Pons (tissue), 1 donor: ENCODE measurements around the gene CHRNB1.

Source experiments
- DNase-seq: peaks from one replicate; pipeline ENCODE4 v3.0.0-alpha.2; 2016; ENCODE audit warnings: low spot score

Gene CHRNB1

GRCh38 chr17:7415784-7416183 lies 29.1 kb upstream of the CHRNB1 start:
- no peak for DNase-seq

DNA sequence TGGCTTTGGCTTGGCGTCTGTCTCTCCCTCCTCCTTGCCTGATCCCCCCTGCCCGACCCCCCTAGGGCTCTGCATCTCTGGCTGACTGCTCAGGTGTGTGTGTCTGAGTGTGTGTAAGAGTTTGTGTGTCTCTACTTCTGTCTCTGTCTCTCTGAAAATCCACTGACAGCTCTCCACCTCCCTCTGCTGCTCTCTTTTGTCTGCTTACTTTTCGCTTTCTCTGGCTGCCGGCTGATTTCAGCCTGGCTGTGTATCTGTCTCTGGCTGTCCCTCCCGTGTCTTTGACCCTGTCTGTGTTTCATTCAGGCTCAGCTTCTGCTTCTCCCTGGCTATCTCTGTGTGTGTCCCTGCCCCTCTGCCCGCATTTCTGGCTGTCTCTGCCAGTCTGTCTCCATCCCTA lies 28.5 kb upstream of the CHRNB1 start:
- DNase-seq = no peak

GRCh38 chr17:7417056-7417655 lies 27.7 kb upstream of the CHRNB1 start:
- DNase-seq = no peak

DNA sequence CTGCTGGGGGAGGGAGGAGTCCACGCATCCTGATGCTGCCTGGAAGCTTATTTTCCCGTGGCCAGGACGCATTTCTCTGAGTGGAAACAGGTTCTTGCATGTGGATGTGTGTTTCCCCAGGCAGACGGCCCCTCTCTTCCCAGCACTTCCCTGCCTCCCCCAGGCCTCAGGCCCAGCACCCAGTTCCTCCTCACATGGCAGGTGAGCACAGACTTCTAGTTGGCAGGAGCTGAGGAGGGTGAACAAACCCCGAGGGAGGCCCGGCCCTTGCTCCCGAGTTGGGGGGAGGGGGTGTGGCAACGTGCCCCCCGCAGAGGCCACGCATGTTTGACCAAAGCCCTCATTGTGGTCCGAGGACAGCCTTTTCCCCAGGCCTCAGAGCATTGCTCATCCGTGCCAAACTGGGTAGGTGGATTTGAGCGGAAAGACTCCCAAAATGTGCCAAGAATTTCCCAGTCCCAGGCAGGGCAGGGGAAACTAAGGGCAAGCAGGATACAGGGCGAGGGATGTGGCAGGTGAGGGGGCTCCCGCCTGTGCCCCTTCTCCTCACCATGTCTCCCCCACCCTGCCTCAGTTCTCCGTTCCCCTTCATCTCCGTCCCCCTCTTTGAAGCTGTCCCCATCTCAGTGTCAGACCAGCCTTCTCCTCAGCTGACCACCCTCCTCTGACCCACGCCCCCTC lies 26.2 kb upstream of the CHRNB1 start:
- no peak for DNase-seq

DNA sequence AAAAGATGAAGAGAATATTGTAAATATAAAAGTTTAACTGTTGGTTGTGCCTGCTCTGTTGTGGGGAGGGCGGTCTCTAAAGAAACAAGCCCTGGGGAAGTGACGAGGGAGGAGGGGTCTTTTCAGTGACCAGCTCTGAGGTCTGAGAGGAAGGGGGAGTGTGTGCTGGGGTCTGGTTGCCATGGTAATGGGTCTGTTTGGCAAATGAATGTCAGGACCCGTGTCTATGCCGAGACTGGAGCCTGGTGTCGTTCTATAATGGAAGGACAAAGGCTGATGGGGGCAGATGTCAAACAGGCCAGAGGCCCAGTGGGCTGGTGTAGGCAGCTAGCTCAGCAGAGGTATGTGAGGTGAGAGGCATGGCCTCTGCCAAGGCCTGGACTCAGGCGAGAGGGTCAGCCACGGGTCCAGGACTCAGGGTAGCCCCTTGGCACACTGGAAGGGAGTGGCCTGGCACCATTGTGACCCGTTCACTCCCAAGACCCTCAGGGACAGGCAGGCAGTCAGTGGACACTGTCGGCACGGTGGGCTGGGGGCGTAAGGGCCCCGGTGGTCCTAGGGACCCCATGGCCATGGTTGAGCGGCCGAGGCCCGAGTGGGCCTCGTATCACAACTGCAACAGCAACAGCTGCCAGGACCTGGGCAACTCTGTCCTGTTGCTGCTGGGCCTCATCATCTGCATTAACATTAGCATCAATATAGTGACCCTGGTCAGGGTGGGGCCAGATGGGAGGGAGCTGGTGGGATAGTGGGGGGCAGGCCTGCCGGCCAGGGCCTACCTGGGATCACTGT lies 24.8 kb upstream of the CHRNB1 start, which contains the start of gene SPEM1:
SPEM1 (plus strand) TSS at position 506 of the 792 bp plus-strand sequence; CDS start at position 567, 61 bp downstream.
- no peak for DNase-seq

GRCh38 chr17:7421186-7421585 lies 23.7 kb upstream of the CHRNB1 start:
- DNase-seq = no peak

DNA sequence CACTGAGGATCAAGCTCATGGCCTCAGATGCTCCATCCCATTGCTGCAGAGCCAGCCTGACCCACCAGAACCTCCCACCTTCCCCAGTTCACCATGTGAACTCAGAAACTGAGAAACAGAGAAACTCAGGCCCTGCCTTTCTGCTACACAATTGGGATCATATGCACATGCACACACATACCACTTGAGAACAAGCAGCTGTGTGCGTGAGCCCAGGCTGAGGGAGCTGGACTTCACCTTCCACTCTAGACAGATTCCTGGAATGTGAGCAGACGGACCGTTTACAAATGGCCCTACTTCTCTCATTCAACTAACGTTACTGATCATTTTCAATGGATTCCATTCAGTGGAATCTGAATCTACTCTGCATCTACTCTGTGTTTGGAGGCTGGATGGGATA lies 21.2 kb upstream of the CHRNB1 start:
- DNase-seq = no peak

DNA sequence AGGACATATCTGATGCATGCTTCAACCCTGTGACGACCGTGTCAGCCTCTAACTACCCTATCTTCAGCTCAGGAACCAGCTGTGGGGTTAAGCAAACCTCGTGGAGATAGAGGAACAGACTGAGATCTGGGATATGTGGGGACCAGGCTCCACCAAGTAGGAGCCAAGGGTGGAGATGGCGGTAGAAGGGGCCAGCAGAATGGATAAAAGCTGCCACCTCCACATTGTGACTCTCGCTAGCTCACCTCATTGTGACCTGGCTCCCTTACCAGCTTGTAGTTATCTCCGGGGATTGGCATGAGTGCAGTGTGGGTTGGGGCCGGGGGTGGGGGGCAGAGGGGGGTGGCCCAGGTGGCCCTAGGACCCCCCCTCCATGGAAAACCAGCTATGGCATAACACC lies 19.5 kb upstream of the CHRNB1 start, which contains the start of gene SPEM2:
SPEM2 (plus strand) TSS at position 301 of the 400 bp plus-strand sequence; CDS start at position 374, 73 bp downstream.
- no peak for DNase-seq

- no peak for DNase-seq
Observed at GRCh38 chr17:7425756-7426155, 19.1 kb upstream of the CHRNB1 start.

DNA sequence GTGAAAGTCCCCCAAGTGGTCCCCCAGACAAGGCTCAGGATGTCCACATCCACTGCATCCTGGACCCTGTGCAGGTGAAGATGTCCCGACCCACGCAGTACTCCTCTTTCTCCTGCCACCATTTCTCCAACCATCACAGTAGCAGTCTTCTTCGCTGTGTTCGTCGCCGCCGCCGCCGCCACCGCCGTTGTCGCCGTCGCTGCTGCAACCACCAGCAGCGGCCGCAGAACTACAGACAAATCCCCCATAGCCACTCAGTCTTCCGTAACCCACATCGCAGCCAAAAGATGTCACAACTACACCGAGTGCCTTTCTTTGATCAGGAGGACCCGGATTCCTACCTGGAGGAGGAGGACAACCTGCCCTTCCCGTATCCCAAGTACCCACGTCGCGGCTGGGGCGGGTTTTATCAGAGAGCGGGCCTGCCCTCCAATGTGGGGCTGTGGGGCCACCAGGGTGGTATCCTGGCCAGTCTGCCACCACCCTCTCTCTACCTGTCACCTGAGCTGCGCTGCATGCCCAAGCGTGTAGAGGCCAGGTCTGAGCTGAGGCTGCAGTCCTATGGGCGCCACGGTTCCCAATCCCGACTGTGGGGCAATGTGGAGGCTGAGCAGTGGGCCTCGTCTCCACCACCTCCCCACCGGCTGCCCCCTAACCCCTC lies 18.5 kb upstream of the CHRNB1 start:
- no peak for DNase-seq

DNA sequence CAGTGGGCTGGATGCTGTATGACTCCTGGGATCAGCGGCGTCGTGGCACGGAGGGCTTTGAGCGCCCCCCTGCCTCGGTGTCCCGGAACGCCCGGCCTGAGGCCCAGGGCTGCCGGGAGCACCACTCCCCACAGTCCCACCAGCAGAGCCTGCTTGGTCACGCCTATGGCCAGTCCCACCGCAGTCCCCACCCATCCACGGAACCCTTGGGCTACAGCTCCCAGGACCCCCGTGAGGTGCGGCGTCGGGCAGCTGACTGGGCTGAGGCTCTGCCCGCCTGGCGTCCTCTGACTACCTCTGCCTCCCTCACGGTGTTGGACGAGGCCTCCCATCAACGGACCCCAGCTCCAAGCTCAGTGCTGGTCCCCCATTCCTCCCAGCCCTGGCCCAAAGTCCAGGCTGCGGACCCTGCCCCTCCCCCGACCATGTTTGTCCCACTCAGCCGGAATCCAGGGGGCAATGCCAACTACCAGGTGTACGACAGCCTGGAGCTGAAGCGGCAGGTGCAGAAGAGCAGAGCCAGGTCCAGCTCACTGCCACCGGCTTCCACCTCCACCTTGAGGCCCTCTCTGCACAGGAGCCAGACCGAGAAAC lies 17.9 kb upstream of the CHRNB1 start:
- no peak for DNase-seq

- DNase-seq = no peak
Observed at GRCh38 chr17:7427549-7427948, 17.3 kb upstream of the CHRNB1 start.

DNA sequence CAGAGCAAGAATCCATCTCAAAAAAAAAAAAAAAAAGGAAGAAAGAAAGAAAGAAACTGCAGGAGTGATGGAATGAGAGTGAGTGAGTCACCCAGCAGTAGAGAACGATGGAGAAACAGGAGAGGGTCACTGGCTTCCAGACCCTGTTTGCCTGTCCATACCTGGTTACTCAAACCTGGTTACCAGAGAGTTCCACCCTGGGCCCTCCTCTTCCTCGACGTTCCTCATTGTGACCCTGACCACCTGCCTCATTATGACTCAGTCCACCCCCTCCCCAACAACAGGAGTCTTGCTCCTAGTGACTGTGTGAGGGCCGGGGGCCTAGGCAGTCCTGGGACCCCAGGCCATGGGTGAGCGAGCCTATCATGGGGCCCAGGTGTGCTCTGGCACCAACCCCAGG lies 16.3 kb upstream of the CHRNB1 start, which contains the start of gene SPEM3:
SPEM3 (plus strand) TSS at position 301 of the 400 bp plus-strand sequence; CDS start at position 347, 46 bp downstream.
- DNase-seq = no peak

- no peak for DNase-seq
Observed at GRCh38 chr17:7429722-7430121, 15.1 kb upstream of the CHRNB1 start.

GRCh38 chr17:7431231-7431630 lies 13.6 kb upstream of the CHRNB1 start:
- no peak for DNase-seq

DNA sequence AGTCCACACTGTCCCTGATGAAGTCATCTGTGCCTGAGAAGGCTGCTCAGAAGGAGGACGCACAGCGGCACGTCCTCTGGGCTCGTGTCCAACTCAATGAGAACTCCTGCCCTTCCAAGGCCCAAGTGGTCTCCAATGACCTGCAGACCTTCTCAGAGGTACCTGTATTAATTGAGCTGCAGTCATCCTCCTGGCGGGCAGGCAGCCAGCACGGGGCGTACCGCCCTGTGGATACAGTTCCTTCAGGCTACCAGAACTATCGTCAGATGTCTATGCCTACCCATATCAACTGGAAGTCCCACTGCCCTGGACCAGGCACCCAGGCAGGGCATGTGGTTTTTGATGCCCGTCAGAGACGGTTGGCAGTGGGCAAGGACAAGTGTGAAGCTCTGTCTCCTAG lies 12.6 kb upstream of the CHRNB1 start:
- DNase-seq = no peak

- no peak for DNase-seq
Observed at GRCh38 chr17:7435676-7436555, 8.9 kb upstream of the CHRNB1 start.

- peak; percentile 66 for DNase-seq
Observed at GRCh38 chr17:7436556-7437368, 8.1 kb upstream of the CHRNB1 start.

- no peak for DNase-seq
Observed at GRCh38 chr17:7437369-7437863, 7.4 kb upstream of the CHRNB1 start.
